ENCODE data around the gene WHRN. TPM values are rescaled to one million over a fixed set of nuclear protein-coding genes. Genes with fewer than 3 reads are reported as not detected.

WHRN gene
- total and polyA plus RNA-seq, 2 donors (not counting 1 experiment from before 2014, with no cell fraction given): 19.4 to 95.7 TPM

DNA sequence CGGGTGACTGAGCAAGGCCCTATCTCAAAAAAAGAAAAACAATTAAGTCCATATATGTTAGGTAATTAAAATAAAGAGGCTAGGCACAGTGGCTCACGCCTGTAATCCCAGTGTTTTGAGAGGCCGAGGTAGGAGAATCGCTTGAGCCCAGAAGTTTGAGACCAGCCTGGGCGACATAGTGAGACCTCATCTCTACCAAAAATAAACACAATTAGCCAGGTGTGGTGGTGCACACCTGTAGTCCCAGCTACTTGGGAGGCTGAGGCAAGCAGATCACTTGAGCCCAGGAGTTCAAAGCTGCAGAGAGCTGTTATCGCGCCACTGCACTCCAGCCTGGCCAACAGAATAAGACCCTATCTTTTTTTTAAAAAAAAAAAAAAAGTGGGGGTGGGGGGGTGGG lies 12.3 kb downstream of the WHRN start:
- H3K9ac ChIP-seq (ENCODE audit: low read length): no peak overlapping the region
- no peaks in the 10 kb centered on the region for H4K20me1 ChIP-seq (ENCODE audit: control insufficient read depth, insufficient read depth, low read length, poor library complexity, severe bottlenecking)
- CTCF ChIA-PET: interaction anchor here (0.6 to 2.2 kb wide), 2 partner anchors 59 to 161 kb away, joined by 5 to 9 read pairs; no protein-coding TSS in a partner anchor
- peaks cover 13 to 14% of the 10 kb centered on the region in 2 donors for H3K4me1 ChIP-seq (ENCODE audit: control insufficient read depth in 2 of 2, insufficient read depth in 2 of 2, low read length in 2 of 2)
- H3K27me3 ChIP-seq (replicated peaks in 1 of 4; ENCODE audit: control extremely low read depth in 1 of 4, control insufficient read depth in 3 of 4, insufficient read depth in 4 of 4, low read length in 3 of 4): no peaks in the 10 kb centered on the region
- no peaks in the 10 kb centered on the region for H3K79me2 ChIP-seq (ENCODE audit: control insufficient read depth, insufficient read depth, low read length)
- TF ChIP-seq CTCF (IDR thresholded peaks at IDR 0.05) (no peak), EZH2 (IDR thresholded peaks at IDR 0.05; ENCODE audit: borderline replicate concordance, insufficient read depth, low read depth, low read length, poor library complexity, severe bottlenecking) (no peak)
- no peak for ATAC-seq (ENCODE audit: low read depth)
- POLR2A ChIA-PET: no interaction called here
- H3K4me3 Mint-ChIP-seq: no peak overlapping the region
- H3K4me3 ChIP-seq (ENCODE audit: control extremely low read depth in 1 of 5, extremely low read depth in 1 of 5, insufficient read depth in 1 of 5, low read depth in 2 of 5, low read length in 4 of 5): no peak overlapping the region
- H3K36me3 ChIP-seq (replicated peaks in 1 of 2; ENCODE audit: control extremely low read depth in 1 of 2, control insufficient read depth in 1 of 2, extremely low read depth in 1 of 2, insufficient read depth in 2 of 2, low read length in 1 of 2): no peaks in the 10 kb centered on the region
- H3K9me3 ChIP-seq (ENCODE audit: control extremely low read depth in 1 of 3, control insufficient read depth in 2 of 3, insufficient read depth in 1 of 3, low read length in 2 of 3): peaks cover 0 to 2% (median 0%) of the 10 kb centered on the region in 3 donors
- WGBS (ENCODE audit: insufficient coverage): 95% methylated on average over 4 of the region's 7 CpGs
- H3K4me1 Mint-ChIP-seq: peaks cover 31% of the 10 kb centered on the region
- no peak overlapping the region for H3K27ac Mint-ChIP-seq
- intact Hi-C loops (cut with micrococcal nuclease): no loop called here
- no peak overlapping the region for H2AFZ ChIP-seq (ENCODE audit: insufficient read depth, low read depth, low read length, poor library complexity, severe bottlenecking)
- H3K27ac ChIP-seq (ENCODE audit: low read length in 2 of 2): no peak overlapping the region
- no peaks in the 10 kb centered on the region for H3K27me3 Mint-ChIP-seq
- DNase-seq: no peak
- no peak overlapping the region for H3K4me2 ChIP-seq (replicated peaks; ENCODE audit: low read depth, low read length, poor library complexity, severe bottlenecking)
- no peaks in the 10 kb centered on the region for H3K9me3 Mint-ChIP-seq (ENCODE audit: insufficient read depth)

DNA sequence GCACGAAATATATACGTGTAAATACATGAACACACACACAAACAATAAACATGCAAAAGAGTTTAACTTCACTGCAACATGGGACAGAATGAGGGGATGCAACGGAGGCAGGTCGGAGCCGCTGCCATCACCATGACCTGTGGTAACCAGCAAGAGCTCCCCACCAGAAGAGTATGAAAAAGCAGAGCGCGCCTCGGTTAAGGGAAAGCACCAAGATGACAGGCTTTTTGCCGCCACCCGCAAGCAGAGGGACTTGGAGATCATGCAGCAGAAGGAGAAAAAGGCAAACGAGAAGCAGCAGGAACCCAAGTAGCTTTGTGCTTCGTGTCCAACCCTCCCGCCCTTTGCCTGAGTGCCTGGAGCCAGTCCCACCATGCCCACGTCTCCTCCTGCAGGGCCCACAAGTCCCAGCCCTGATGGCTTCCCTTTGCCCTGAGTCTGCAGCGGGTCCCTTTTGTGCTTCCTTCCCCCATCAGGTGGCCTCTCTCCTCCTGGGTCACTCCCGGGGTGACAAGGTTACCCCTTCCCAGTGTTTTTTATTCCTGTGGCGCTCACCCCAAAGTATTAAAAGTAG lies 13.8 kb downstream of the WHRN start:
- H3K4me3 ChIP-seq (ENCODE audit: control extremely low read depth in 1 of 5, extremely low read depth in 1 of 5, insufficient read depth in 1 of 5, low read depth in 2 of 5, low read length in 4 of 5): no peak overlapping the region

More for the DNA sequence above, 13.8 kb downstream of the WHRN start:
- peaks cover 0 to 2% (median 0%) of the 10 kb centered on the region in 3 donors for H3K9me3 ChIP-seq (ENCODE audit: control extremely low read depth in 1 of 3, control insufficient read depth in 2 of 3, insufficient read depth in 1 of 3, low read length in 2 of 3)
- H3K27me3 ChIP-seq (replicated peaks in 1 of 4; ENCODE audit: control extremely low read depth in 1 of 4, control insufficient read depth in 3 of 4, insufficient read depth in 4 of 4, low read length in 3 of 4): no peaks in the 10 kb centered on the region
- DNase-seq: no peak
- intact Hi-C loops (cut with micrococcal nuclease): no loop called here
- no peaks in the 10 kb centered on the region for H3K27me3 Mint-ChIP-seq
- H3K79me2 ChIP-seq (ENCODE audit: control insufficient read depth, insufficient read depth, low read length): no peaks in the 10 kb centered on the region
- H3K4me1 Mint-ChIP-seq: peaks cover 31% of the 10 kb centered on the region
- H3K4me3 Mint-ChIP-seq: no peak overlapping the region
- H3K27ac Mint-ChIP-seq: no peak overlapping the region
- no peak overlapping the region for H2AFZ ChIP-seq (ENCODE audit: insufficient read depth, low read depth, low read length, poor library complexity, severe bottlenecking)
- ATAC-seq (ENCODE audit: low read depth): no peak
- POLR2A ChIA-PET: interaction anchor here (0.6 kb wide), 1 partner anchor 438 kb away, joined by 7 read pairs; no protein-coding TSS in a partner anchor
- CTCF ChIA-PET: interaction anchor here (1.1 to 2.2 kb wide), 3 partner anchors 16 to 162 kb away, joined by 4 to 9 read pairs (median 5); no protein-coding TSS in a partner anchor
- no peak overlapping the region for H3K27ac ChIP-seq (ENCODE audit: low read length in 2 of 2)
- H4K20me1 ChIP-seq (ENCODE audit: control insufficient read depth, insufficient read depth, low read length, poor library complexity, severe bottlenecking): no peaks in the 10 kb centered on the region
- peaks cover 16% of the 10 kb centered on the region in 2 donors for H3K4me1 ChIP-seq (ENCODE audit: control insufficient read depth in 2 of 2, insufficient read depth in 2 of 2, low read length in 2 of 2)
- no peaks in the 10 kb centered on the region for H3K9me3 Mint-ChIP-seq (ENCODE audit: insufficient read depth)
- no peak overlapping the region for H3K4me2 ChIP-seq (replicated peaks; ENCODE audit: low read depth, low read length, poor library complexity, severe bottlenecking)
- H3K36me3 ChIP-seq (replicated peaks in 1 of 2; ENCODE audit: control extremely low read depth in 1 of 2, control insufficient read depth in 1 of 2, extremely low read depth in 1 of 2, insufficient read depth in 2 of 2, low read length in 1 of 2): no peaks in the 10 kb centered on the region
- no peak for TF ChIP-seq CTCF (IDR thresholded peaks at IDR 0.05)
- WGBS (ENCODE audit: insufficient coverage): 92% methylated on average over 13 of the region's 17 CpGs
- no peak overlapping the region for H3K9ac ChIP-seq (ENCODE audit: low read length)
